ENCODE results near the gene PSMC6. TPM values are rescaled to one million over a fixed set of nuclear protein-coding genes. Genes with fewer than 3 reads are reported as not detected.

Gene PSMC6
- total and polyA plus RNA-seq, 8 donors, result 30.0 to 55.8 (median 35.4) TPM

- Histone ChIP-seq H3K36me3 (no peaks in the 10 kb centered on the region), H3K9me3 (no peaks in the 10 kb centered on the region), H3K4me3 (no peak overlapping the region), H3K27ac (peak overlapping the region in 2 of 4 donors; percentile 8 to 58), H3K4me1 (peaks cover 0 to 27% (median 0%) of the 10 kb centered on the region in 3 donors), H3K27me3 (no peaks in the 10 kb centered on the region)
- peak in 3 of 4 donors; percentile 41 to 81 (median 70) for ATAC-seq
- TF ChIP-seq CTCF (IDR thresholded peaks at IDR 0.05), result no peak
- FAIRE-seq, result no peak
- WGBS, 2 donors, result 13 to 17% methylated on average over 1 of the region's 1 CpG
- intact Hi-C loops (cut with DNase I), result no loop called here
- no peak for DNase-seq
Measured at GRCh38 chr14:52735921-52736489, 29.0 kb downstream of the PSMC6 start.

GRCh38 chr14:52738409-52738808 is 31.4 kb downstream of the PSMC6 start:
- intact Hi-C loops (cut with DNase I), result no loop called here
- Histone ChIP-seq H3K9me3 (no peaks in the 10 kb centered on the region), H3K27ac (no peak overlapping the region), H3K4me3 (no peak overlapping the region), H3K27me3 (no peaks in the 10 kb centered on the region), H3K4me1 (peaks cover 0 to 22% (median 0%) of the 10 kb centered on the region in 3 donors), H3K36me3 (no peaks in the 10 kb centered on the region)
- no peak for DNase-seq
- no peak for ATAC-seq
- no peak for FAIRE-seq
- TF ChIP-seq CTCF (IDR thresholded peaks at IDR 0.05), result no peak

- H3K4me3 ChIP-seq, result no peak overlapping the region
- H3K27ac ChIP-seq, result no peak overlapping the region
- H3K36me3 ChIP-seq, result no peaks in the 10 kb centered on the region
- no peak for DNase-seq
- FAIRE-seq, result no peak
- TF ChIP-seq CTCF (IDR thresholded peaks at IDR 0.05), result no peak
- H3K4me1 ChIP-seq, result peaks cover 0 to 16% (median 0%) of the 10 kb centered on the region in 3 donors
- no peaks in the 10 kb centered on the region for H3K9me3 ChIP-seq
- WGBS, 2 donors, result 97 to 98% methylated on average over 1 of the region's 1 CpG
- no peaks in the 10 kb centered on the region for H3K27me3 ChIP-seq
- no peak for ATAC-seq
- intact Hi-C loops (cut with DNase I), result no loop called here
Measured at GRCh38 chr14:52740751-52741150, 33.8 kb downstream of the PSMC6 start.

DNA sequence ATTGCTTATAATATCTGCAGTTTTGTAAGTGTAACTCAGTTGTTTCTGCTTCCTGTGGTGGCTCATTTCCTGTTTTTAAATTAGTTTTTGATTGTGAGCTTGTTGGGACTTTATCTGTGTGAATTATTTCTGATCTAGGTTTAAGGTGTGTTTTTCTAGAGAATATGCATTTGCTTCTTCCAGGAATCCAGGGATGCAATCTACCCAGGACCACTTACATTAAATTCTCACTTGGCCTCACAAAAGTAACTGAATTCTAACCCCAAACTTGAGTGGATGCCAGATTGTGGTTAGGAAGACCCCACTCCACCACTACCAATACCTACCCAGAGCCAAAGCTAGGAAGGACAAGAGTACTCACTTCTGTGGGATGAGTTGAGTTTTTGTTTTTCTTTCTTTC is 34.9 kb downstream of the PSMC6 start:
- intact Hi-C loops (cut with DNase I), result no loop called here
- FAIRE-seq (no peak), DNase-seq (no peak), ATAC-seq (no peak)
- H3K4me3 ChIP-seq, result no peak overlapping the region
- H3K4me1 ChIP-seq, result peaks cover 0 to 6% (median 0%) of the 10 kb centered on the region in 3 donors
- H3K27ac ChIP-seq, result peak overlapping the region in 2 of 4 donors; percentile 6 to 19
- no peaks in the 10 kb centered on the region for H3K9me3 ChIP-seq
- TF ChIP-seq CTCF (IDR thresholded peaks at IDR 0.05), result no peak
- peaks cover 0 to 7% (median 0%) of the 10 kb centered on the region in 3 donors for H3K36me3 ChIP-seq
- no peaks in the 10 kb centered on the region for H3K27me3 ChIP-seq

DNA sequence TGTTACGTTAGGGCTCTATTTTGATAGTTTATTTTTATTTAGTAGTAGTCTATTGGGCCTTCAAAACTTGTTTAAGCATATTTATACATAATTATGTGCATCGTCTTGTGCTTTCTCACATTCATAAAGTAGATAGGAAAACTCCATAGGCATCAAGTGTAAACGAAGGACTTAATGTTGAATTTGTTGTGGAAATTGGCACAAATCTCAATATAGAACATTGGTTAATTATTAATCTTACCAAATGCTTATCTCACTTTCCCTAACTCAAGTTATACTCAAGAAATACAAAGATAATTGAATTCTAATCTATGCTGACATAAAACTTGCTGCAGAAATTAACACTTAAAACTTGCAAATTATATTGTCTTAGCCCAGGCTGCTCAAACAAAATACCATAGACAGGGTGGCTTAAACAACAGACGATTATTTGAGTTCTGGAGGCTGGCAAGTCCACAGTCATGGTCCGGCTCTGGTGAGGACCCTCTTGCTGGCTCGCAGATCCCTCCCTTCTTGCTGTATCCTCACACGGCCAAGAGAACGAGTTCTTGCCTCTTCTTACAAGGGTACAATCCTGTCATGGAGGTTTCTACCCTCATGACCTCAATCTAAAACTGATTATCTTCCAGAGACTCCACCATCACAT is 41.8 kb downstream of the PSMC6 start:
- no peak overlapping the region for H3K4me3 ChIP-seq
- no peak for FAIRE-seq
- no peaks in the 10 kb centered on the region for H3K27me3 ChIP-seq
- no peak for TF ChIP-seq CTCF (IDR thresholded peaks at IDR 0.05)
- no peak for DNase-seq
- 40 to 46% methylated on average over 8 of the region's 8 CpGs for WGBS, 2 donors
- H3K4me1 ChIP-seq, result peaks cover 0 to 10% (median 6%) of the 10 kb centered on the region in 3 donors
- no peaks in the 10 kb centered on the region for H3K9me3 ChIP-seq
- intact Hi-C loops (cut with DNase I), result no loop called here
- peaks cover 0 to 14% (median 0%) of the 10 kb centered on the region in 3 donors for H3K36me3 ChIP-seq
- peak; percentile 61 to 85 (median 74) for ATAC-seq
- peak overlapping the region in 1 of 4 donors; percentile 17 for H3K27ac ChIP-seq

All from pancreas (tissue), 10 donors.